ENCODE measurements around the gene CARD11.

CARD11 gene

DNA sequence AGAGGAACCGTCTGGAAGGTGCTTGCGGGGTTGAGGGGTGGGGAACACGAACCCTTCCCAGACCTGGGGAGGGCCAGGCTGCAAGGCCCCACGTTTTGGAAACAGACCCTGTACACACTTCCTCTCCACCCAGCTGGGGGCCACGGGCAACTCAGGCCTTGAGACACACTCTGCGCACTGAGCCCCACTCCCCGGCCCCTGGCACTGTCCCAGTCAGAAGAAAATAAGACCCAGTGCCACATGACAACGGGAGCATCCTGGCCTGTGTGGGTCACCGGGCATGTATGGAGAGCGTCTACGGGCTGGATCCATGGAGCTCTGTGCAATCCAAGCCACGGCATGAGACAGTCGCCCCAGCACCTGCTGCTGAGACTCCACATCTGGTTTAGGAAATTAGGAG is 63.7 kb downstream of the CARD11 start:
- no peak for DNase-seq

DNA sequence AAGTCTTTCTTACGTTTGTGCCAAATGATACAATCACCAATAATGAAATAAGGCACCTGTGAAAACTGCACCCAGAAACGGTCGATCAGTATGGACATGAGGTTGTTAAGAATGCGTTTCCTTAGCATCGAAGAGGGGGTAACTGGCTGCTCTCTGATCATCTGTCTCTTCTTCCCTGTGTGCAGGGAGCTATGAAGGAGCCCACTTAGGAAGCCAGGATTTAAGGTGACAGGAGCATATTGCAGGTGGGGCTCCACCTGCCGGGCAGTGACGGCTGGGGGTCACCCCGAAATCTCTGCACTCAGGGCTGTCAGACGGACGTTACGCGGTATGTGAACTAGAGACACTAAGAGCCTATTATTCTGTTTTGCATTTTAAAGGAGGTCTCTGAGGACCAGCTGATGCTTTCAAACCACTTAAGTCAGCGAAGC is 64.5 kb downstream of the CARD11 start:
- no peak for DNase-seq

DNA sequence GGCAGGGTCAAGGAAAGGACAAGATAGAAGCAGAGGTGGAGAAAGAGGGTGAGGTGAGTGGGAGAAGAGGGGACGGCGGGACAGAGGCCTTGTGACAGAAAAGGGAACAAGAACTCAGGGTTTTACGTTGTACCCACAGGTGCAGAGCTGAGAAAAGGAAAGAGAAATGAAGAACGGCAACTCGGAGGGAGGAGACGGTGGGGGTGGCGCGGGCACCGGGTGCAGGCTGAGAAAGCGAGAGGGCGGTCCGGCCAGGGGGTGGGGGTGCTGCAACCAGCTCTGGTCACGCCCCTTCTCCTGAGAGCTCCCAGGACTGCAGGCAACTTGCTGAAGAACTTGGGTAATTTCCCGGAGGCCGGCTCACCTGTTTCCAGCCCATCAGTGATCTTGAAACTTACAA is 65.3 kb downstream of the CARD11 start:
- DNase-seq = peak; percentile 25

DNA sequence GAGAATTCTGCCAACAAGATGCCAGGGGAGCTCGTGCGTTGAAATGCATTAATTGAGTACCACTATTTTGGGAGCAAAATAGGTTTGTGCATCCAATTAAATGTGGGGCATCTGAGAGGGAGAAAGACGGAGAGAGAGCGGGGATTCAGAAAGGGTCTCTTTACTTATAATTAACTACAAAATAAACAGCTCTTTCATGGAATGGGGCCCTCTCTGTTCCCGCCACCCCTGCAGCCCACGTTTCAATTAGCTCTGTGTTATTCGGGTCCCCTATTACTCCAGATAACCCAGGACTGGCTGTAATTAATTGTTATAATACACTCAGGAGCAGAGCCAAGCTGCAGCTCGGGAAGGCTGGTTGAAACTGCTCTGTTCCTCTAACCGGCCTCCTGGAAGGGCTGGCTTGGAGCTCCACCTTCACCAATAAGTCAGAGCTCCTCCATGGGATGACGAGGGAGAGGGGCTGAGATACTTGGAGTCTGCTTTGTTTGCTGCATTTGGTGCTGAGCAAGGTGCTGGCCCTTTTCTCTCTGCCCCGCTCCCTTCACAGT is 67.8 kb downstream of the CARD11 start:
- no peak for DNase-seq

DNA sequence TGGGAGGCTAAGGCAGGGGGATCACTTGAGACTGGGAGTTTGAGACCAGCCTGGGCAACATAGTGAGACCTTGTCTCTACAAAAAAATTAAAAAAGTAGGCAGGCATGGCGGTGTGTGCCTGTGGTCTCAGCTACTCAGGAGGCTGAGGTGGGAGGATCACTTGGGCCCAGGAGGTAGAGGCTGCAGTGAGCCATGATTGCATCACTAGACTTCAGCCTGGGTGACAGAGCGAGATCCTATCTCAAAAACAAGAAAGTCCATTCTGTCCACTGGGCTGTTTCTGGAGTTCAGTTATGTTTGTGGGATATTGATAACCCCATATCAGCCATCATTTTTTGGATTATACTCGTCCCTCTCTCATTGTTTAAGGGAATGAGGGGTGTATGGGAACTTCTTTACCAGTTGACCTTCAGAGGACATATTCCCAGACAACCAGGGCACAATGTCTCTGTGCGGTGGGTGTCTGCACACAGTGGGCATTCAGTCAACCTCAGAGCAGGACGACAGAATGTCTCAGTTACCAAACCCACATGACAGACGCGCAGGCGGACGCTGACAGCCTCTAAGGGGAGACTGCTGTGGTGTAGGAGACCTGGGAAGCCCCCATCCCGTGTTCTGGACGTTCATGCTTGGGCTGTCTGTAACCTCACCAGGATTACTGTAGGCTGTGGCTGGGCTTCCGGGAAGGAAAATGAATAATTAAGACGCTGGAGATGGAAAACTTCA is 69.4 kb downstream of the CARD11 start:
- no peak for DNase-seq

DNA sequence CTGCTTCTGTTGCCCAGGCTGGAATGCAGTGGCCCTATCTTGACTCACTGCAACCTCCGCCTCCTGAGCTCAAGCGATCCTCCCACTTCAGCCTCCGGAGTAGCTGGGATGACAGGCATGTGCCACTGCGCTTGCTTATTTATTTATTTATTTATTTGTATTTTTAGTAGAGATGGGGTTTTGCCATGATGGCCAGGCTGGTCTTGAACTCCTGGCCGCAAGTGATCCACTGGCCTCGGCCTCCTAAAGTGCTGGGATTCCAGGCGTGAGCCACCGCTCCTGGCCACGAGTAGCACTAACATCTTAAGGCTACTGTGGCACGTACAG is 70.9 kb downstream of the CARD11 start:
- DNase-seq = no peak

DNA sequence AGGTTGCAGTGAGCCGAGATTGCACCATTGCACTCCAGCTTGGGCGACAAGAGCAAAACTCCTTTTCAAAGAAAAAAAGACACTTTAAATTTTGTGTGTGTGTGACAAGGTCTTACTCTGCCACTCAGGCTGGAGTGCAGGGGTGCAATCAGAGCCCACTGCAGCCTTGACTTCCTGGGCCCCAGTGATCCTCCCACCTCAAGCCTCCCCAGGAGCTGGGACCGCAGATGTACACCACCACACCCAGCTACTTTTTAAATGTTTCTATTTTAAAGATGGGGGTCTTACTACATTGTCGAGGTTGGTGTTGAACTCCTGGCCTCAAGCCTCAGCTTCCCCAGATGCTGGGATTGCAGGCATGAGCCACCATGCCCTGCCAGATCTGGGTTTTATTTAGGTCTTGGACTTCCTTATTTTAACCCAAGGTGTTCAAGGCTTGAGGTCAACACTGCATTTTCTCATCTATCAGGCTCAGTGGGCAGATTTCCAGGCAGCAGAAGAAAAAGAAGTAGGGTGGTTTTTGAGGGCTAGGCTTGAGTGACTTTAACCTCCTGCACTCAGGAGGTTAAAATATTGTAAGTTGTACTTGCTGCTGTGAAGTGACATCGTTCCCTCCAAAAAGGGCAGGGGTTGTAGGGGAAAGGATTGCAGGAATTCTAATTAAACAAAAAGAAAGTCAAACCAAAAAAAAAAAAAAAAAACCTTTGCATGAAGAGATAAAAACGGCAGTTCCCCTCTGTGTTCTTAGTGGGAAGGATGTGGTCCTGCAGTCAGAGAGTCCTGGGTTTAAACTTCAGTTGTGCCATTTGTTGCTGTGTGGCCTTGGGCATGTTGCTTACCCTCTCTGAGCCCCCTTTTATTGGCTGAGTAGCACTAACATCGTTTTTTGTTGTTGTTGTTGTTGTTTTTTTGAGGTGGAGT is 71.5 kb downstream of the CARD11 start:
- DNase-seq = no peak

DNA sequence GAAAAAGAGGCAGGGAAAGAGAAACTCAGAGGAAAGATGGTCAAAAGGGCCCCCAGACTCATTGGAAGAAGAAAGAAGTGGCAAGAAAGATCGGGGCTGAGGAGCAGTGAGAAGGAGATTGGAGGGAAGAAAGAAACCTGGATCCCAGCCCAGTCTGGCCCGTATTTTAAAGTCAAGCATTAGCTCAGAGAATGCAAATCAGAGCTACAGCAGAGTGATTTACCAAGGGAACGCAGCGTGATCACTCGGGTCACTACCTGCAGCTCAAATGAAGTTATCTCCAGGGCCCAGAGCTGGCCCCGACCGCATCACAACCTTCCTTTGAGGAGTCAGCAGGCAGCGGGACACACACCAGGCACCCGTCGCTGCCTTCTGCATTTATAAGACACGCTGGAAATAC is 72.8 kb downstream of the CARD11 start:
- no peak for DNase-seq

DNA sequence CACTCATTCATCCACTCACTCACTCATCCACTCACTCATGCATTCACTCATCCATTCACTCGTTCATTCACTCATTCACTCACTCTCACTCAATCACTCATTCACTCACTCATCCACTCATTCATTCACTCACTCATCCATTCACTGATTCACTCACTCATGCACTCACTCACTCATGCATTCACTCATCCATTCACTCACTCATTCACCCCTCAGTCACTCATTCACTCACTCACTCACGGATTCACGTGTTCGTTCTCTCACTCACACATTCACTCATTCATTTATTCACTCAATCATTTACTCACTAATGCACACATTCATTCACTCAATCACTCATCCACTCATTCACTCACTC is 73.4 kb downstream of the CARD11 start:
- no peak for DNase-seq

DNA sequence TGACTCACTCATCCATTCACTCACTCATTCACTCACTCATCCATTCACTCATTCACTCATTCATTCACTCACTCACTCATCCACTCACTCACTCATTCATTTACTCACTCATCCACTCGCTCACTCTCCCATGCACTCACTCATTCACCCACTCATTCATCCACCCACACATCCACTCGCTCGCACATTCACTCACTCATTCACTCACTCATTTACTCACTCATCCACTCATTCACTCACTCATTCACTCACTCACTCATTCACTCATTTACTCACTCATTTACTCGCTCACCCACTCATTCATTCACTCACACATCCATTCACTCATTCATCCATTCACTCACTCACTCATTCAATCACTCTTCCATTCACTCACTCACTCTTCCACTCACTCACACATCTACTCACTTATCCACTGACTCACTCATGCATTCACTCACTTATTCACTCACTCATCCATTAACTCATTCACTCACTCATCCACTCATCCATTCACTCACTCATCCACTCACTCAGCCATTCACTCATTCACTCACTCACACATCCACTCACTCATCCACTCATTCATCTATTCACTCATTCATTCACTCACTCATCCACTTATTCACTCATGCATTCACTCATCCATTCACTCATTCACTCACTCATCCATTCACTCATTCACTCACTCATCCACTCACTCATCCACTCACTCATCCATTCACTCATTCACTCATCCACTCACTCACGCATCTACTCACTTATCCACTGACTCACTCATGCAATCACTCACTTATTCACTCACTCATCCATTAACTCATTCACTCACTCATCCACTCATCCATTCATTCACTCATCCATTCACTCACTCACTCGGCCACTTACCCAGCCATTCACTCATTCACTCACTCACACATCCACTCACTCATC is 74.0 kb downstream of the CARD11 start:
- DNase-seq = no peak

DNA sequence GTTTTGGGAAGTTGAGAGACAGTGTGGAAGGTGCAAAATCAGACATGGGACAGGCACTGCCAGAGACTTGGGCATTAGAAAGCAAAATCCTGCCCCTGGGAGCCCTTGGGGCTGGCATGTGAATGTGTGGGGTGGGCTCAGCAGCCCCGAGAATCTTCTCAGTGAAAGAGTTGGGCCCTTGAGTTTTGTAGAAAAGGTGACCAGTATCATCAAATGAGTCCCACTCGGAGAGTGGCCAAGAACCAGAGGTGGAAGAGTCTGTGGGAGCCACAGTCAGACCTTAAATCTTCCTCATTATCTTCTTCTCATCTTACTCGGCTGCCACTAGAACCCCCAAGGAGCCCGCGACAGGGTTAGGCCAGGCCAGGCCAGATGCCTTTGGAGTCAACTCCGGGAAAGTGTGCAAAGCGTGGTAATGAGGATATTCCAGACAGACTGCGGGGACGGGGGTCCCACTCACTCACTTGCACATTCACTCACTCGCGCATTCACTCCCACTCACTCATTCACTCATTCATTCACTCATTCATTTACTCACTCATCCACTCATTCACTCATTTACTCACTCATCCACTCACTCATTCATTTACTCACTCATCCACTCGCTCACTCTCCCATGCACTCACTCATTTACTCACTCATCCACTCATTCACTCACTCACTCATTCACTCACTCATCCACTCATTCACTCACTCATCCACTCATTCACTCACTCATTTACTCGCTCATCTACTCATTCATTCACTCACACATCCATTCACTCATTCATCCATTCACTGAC is 74.9 kb downstream of the CARD11 start:
- no peak for DNase-seq

DNA sequence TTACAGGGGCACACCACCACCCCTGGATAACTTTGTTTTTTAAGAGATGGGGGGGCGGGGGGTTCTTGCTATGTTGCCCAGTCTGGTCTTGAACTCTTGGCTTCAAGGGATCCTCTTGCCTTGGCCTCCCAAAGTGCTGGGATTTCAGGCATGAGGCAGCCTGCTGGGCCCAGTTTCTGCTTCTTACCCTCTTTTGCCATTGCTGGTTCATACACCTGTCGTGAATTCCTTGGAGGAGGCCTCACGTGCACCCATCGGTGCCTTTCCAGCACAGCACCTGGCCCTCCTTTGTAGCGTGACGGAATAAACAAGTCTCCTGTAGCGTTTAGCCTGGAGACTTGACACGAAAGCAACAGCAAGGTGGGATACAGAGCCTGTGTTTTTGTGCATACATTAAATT is 75.5 kb downstream of the CARD11 start:
- DNase-seq = peak; percentile 15

DNA sequence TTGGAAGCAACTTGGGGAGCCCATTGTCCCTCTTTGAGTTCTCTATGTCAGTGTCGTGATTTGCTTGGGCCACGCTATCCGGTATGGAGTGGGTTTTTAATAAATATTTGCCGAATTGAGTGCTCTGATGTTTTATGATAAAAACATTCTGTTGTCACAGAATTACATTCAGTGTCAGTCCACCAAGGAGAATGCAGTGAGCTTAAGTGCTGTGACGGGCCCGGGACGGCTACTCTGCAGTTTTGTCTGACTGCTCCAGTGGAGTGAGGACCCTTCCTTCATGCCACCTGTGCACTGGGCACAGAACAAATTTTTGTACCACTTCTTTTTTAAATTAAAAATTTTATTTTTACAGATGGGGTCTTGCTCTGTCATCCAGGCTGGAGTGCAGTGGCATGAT is 76.0 kb downstream of the CARD11 start:
- no peak for DNase-seq

DNA sequence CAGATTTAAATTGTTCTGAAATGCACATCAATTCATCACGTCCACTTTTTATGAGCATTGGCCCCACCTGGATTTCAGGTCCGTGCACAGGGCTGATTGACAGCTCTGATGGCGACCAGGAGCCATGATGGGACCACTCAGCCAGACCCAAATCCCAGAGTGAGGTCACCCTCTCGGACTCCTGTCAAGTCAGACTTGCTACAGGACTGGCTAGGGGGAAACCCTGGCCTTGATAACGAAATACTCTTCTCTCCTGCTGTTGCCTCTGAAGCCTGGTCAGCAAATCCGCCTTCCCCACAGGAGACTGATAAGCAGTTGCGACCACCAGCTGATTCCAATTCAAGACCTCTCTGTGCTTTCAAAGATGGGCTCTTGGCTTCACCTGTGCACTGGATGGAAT is 76.4 kb downstream of the CARD11 start:
- DNase-seq = no peak

DNA sequence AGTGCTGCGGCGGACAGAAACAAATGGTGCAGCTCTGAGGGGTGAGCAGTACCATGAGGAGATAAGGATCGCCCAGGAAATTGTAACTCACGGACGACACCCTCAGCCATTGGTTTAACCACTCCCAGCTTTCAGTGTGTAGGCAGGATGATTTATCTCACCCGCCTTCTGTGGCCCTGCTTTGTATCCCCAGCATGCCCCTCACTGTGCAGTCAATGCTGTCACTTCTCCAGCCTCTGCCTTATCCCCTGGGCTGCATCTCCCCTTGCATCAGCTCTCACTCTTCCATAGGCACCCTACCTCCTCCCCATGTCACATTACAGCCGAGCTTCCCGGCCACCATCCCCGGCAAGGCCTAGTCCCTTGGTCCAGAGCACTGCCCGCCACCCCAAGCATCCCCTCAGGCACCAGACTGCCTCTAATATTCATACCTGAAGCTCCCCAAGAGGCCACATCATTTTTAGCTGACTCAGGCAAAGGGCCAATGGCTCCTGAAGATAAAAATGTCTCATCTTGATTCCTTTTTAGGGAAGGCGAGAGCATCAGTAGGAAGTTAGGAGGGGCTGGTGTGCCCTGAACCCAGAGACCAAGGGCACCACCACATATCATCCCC is 77.1 kb downstream of the CARD11 start:
- DNase-seq = no peak

DNA sequence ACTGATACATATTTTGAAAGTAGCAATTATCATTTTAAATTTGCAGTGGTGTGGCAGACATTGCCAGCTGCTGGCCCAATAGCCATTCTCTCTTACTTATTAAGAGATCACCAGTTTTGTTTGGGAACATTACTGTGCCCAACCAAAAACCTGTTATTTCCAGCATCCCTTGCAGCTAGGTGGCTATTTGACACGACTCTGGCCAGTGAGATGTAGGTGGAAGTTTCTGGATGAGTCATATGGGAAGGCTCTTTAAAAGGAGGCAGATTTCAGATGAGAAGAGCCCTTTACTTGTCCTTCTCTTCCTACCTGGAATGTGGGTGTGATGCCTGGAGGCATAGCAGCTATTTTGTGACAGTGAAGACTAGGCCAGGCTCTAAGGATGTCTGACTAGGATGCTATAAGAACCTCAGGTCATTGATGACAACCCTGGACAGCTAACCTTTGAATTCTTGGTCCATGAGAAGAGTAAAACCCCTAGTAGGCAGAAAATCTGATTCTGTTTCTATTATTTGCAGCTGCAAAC is 77.9 kb downstream of the CARD11 start:
- DNase-seq = no peak

DNA sequence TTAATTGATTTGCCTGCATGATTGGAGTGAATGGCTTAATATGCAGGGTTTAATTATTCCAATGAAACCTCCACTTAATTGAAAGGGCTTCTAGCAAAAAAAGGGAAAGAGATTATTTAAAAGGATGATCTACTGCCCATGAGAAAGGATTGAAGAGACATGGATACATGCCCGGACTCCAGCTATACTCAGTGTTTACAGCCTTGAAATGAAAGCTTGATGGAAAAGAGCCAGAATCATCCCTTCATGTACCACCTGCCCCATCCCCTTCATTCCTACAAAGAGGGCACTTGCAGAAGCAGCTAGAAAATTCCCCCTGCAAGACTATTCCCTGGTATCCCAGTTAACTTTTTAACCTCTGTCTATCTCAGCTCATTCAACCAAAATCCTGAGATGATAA is 78.4 kb downstream of the CARD11 start:
- no peak for DNase-seq

DNA sequence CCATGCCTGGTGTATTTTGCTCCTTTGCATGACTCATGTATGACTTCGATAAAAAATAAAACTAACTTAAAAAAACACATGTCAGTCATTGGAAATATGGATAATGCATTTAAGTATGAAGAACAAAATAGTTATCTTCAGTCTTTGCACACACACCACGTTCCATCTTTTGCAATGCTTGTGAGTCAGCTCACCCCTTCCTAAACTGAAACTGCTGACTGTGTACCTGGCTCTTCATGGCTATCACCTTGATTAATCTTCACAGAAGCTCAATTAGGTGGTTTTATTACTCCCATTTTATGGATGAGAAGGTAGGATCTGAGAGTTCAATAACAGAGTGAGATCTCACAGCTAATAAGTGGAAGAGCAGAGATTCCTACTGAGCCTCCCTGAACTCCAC is 79.5 kb downstream of the CARD11 start:
- no peak for DNase-seq

DNA sequence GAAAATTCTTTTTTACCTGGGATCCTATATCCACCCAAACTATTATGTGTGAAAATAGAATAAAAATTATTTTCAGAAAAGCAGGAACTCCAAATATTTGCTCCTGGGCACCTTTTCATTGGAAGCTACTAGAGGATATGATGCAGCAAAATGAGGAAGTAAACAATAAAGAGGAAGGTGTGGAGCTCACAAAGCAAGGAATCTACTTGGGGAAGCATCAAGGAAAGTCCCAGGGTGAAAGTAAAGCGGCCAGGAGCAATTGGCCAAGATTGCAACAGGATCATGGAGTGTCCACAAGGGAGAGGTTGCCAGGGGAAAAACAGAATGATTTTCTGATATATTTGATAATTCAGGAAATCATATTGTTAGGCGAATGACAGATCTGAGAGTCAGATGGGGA is 80.8 kb downstream of the CARD11 start:
- DNase-seq = no peak

DNA sequence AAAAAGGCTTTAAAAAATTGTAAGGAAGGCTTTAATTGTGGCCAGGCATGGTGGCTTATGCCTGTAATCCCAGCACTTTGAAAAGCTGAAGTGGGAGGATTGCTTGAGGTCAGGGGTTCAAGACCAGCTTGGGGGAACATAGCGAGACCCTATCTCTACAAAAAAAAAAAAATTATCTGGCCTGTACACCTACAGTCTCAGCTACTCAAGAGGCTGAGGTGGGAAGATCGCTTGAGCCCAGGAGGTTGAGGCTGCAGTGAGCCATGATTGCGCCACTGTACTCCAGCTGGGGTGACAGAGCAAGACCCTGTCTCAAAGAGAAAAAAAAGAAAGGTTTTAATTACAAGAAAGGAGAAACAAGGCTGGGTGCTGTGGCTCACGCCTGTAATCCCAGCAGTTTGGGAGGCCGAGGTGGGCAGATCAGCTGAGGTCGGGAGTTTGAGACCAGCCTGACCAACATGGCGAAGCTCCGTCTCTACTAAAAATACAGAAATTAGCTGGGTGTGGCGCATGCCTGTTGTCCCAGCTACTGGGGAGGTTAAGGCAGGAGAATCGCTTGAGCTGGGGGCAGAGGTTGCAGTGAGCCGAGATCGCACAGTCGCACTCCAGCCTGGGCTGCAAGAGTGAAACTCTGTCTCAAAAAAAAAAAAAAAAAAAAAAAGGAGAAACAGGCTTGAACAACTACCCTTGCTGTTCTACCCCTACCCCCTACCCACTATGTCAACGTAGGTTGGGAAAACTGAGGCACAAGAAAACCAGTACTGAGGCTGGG is 83.7 kb downstream of the CARD11 start:
- no peak for DNase-seq

All from NCI-H69 (cell line).